ENCODE data around the gene GCLM.

DNA sequence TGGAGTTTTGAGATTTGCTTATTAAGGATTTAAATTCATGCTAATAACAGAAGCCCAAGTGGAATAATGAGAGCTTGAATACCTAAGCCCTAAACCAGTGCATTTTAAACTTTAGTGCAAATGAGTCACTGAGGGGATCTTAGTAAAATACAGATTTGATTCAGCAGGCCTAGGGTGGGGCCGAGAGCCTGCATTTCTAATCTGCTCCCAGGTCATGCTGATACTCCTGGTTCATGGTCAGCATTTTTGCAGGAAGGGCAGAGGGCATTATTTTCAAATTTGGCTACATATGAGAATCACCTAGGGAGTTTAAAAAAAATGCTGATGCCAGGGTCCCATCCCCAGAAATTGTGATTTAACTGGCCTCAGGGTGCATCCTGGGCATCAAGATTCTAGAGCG lies 69.5 kb downstream of the GCLM start:
- TF ChIP-seq, protein P1, sequence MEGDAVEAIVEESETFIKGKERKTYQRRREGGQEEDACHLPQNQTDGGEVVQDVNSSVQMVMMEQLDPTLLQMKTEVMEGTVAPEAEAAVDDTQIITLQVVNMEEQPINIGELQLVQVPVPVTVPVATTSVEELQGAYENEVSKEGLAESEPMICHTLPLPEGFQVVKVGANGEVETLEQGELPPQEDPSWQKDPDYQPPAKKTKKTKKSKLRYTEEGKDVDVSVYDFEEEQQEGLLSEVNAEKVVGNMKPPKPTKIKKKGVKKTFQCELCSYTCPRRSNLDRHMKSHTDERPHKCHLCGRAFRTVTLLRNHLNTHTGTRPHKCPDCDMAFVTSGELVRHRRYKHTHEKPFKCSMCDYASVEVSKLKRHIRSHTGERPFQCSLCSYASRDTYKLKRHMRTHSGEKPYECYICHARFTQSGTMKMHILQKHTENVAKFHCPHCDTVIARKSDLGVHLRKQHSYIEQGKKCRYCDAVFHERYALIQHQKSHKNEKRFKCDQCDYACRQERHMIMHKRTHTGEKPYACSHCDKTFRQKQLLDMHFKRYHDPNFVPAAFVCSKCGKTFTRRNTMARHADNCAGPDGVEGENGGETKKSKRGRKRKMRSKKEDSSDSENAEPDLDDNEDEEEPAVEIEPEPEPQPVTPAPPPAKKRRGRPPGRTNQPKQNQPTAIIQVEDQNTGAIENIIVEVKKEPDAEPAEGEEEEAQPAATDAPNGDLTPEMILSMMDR (conservative IDR thresholded peaks at IDR 0.05): no peak
- no peak for TF ChIP-seq ZFX (IDR thresholded peaks at IDR 0.05)

All from C4-2B (cell line).